ENCODE data around the gene MYO6. TPM values are rescaled to one million over a fixed set of nuclear protein-coding genes. Genes with fewer than 3 reads are reported as not detected.

The MYO6 gene
- total RNA-seq, 2 experiments from 2014 or later, result not detected

DNA sequence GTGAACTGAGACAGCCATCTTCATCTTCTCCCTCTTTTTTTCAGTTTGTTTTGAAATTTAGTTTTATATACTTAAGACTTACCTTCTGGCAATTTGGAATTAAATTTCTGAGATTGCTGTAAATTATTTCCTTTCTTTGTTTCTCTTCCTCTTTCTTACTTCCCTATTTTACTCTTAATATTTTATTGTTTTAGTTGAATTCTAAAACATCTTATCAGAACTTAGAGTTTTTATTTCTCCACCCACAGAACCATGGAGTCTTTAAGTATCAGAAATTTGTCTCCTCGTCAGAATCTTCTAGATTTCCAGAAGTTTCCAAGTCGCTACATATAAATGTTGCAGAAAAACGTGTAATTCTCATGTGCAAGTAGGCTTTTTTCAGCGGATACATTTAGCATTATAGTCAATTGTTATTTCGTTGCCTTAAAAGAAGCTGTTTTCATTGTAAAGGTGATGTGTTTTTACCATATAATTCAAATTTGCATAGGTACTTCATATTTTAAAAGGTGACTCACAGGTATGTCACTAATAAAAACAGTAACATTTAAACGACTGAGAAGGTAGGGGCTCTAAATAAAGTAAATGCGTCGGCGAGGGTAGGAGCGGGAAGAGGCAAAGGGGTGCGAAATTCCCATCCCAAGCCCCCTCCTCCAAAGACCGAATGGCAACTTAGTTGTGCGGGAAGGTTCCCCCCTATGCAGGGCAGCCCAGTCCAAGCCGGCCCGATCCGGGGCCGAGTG lies 866 bp upstream of the MYO6 start:
- DNase-seq (ENCODE audit: low spot score), result peak; percentile 3
- CTCF ChIA-PET (ENCODE audit: unreplicated experiment), result no interaction called here
- Histone ChIP-seq H2AFZ (ENCODE audit: low read length) (no peak overlapping the region), H3K4me1 (ENCODE audit: insufficient read depth, low read length, poor library complexity, severe bottlenecking) (peaks cover 20% of the 10 kb centered on the region), H3K9me3 (ENCODE audit: low read length) (no peaks in the 10 kb centered on the region), H3K36me3 (ENCODE audit: insufficient read depth, low read length) (no peaks in the 10 kb centered on the region), H3K79me2 (ENCODE audit: insufficient read depth, low read depth, low read length) (no peaks in the 10 kb centered on the region), H3K27ac (ENCODE audit: low read depth, low read length, poor library complexity, severe bottlenecking) (no peak overlapping the region), H3K4me3 (ENCODE audit: low read depth, low read length, poor library complexity, severe bottlenecking) (peak overlapping the region; percentile 58), H4K20me1 (ENCODE audit: insufficient read depth, low read length) (peaks cover 5% of the 10 kb centered on the region; the same call in 1 of the 2 replicates), H3K9me2 (ENCODE audit: insufficient read depth, low read length) (no peaks in the 10 kb centered on the region), H3K4me2 (ENCODE audit: low read length) (peak overlapping the region; percentile 70)
- POLR2A ChIA-PET, result no interaction called here
- TF ChIP-seq CTCF (conservative IDR thresholded peaks at IDR 0.05; ENCODE audit: low read length) (no peak), EZH2phosphoT487 (IDR thresholded peaks at IDR 0.05; ENCODE audit: borderline replicate concordance, low read depth, low read length) (peak; percentile 83; the same call in 1 of the 2 replicates)
- intact Hi-C loops (cut with micrococcal nuclease; ENCODE audit: unreplicated experiment), result no loop called here
- no TSS peak for BruUV-seq (replicated peaks)

DNA sequence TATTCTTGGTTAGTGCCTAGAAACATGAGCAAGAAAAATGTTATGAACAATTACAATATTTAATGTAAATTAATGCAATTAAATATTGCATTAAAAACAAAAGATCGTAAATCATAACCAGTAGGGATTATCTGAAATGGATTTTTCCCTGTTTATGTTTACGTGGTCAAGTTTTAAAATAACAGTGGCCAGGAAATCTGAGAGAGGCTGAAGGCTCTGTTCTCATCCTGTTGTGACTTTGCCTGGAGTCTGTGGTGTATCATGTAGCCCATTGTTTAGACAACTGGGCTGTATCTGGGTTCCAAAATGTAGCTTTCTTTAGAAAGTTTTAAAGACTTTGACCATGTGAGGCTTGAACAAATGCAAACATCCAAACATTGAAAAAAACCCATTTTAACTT lies 2.4 kb downstream of the MYO6 start:
- peaks cover 20% of the 10 kb centered on the region for H3K4me1 ChIP-seq (ENCODE audit: insufficient read depth, low read length, poor library complexity, severe bottlenecking)
- no peak overlapping the region for H3K4me2 ChIP-seq (ENCODE audit: low read length)
- H3K27ac ChIP-seq (ENCODE audit: low read depth, low read length, poor library complexity, severe bottlenecking), result no peak overlapping the region
- H3K36me3 ChIP-seq (ENCODE audit: insufficient read depth, low read length), result no peaks in the 10 kb centered on the region
- H4K20me1 ChIP-seq (ENCODE audit: insufficient read depth, low read length), result peaks cover 5% of the 10 kb centered on the region; the same call in 1 of the 2 replicates
- H2AFZ ChIP-seq (ENCODE audit: low read length), result no peak overlapping the region
- no peaks in the 10 kb centered on the region for H3K79me2 ChIP-seq (ENCODE audit: insufficient read depth, low read depth, low read length)
- intact Hi-C loops (cut with micrococcal nuclease; ENCODE audit: unreplicated experiment), result no loop called here
- no peaks in the 10 kb centered on the region for H3K9me2 ChIP-seq (ENCODE audit: insufficient read depth, low read length)
- no TSS peak for BruUV-seq (replicated peaks)
- TF ChIP-seq EZH2phosphoT487 (IDR thresholded peaks at IDR 0.05; ENCODE audit: borderline replicate concordance, low read depth, low read length) (no peak), CTCF (conservative IDR thresholded peaks at IDR 0.05; ENCODE audit: low read length) (no peak)
- POLR2A ChIA-PET, result no interaction called here
- DNase-seq (ENCODE audit: low spot score), result no peak
- H3K9me3 ChIP-seq (ENCODE audit: low read length), result no peaks in the 10 kb centered on the region
- CTCF ChIA-PET (ENCODE audit: unreplicated experiment), result no interaction called here
- H3K4me3 ChIP-seq (ENCODE audit: low read depth, low read length, poor library complexity, severe bottlenecking), result no peak overlapping the region

- Histone ChIP-seq H3K4me3 (ENCODE audit: low read depth, low read length, poor library complexity, severe bottlenecking) (no peak overlapping the region), H3K27ac (ENCODE audit: low read depth, low read length, poor library complexity, severe bottlenecking) (no peak overlapping the region), H2AFZ (ENCODE audit: low read length) (no peak overlapping the region), H3K4me2 (ENCODE audit: low read length) (no peak overlapping the region), H3K9me2 (ENCODE audit: insufficient read depth, low read length) (no peaks in the 10 kb centered on the region), H3K79me2 (ENCODE audit: insufficient read depth, low read depth, low read length) (no peaks in the 10 kb centered on the region), H3K36me3 (ENCODE audit: insufficient read depth, low read length) (no peaks in the 10 kb centered on the region), H4K20me1 (ENCODE audit: insufficient read depth, low read length) (peaks cover 5% of the 10 kb centered on the region; the same call in 1 of the 2 replicates), H3K9me3 (ENCODE audit: low read length) (no peaks in the 10 kb centered on the region), H3K4me1 (ENCODE audit: insufficient read depth, low read length, poor library complexity, severe bottlenecking) (peaks cover 20% of the 10 kb centered on the region)
- intact Hi-C loops (cut with micrococcal nuclease; ENCODE audit: unreplicated experiment), result no loop called here
- DNase-seq (ENCODE audit: low spot score), result no peak
- ChIA-PET CTCF (ENCODE audit: unreplicated experiment) (no interaction called here), POLR2A (interaction anchor here (0.7 kb wide), 1 partner anchor 53 kb away, joined by 3 read pairs; no protein-coding TSS in a partner anchor)
- no peak for TF ChIP-seq CTCF (conservative IDR thresholded peaks at IDR 0.05; ENCODE audit: low read length)
- TF ChIP-seq EZH2phosphoT487 (IDR thresholded peaks at IDR 0.05; ENCODE audit: borderline replicate concordance, low read depth, low read length), result no peak
- no TSS peak for BruUV-seq (replicated peaks)
Observed at GRCh38 chr6:75752365-75752764, 3.3 kb downstream of the MYO6 start.

All from OCI-LY7 (cell line).